DND-41 (cell line): ENCODE measurements around the gene DAGLA.

Experiments
- CTCF ChIP-seq: IDR thresholded peaks from 2 replicates; pipeline ENCODE4 v1.5.1; 2012; ENCODE audit warnings: borderline replicate concordance, low read length, moderate library complexity, mild to moderate bottlenecking; ENCODE audit not compliant: poor library complexity, severe bottlenecking; ENCODE audit errors: extremely low read depth
- EZH2 ChIP-seq: IDR thresholded peaks from 3 replicates; pipeline ENCODE4 v1.6.1; 2012; ENCODE audit warnings: borderline replicate concordance, low read depth, mild to moderate bottlenecking, moderate library complexity, low read length, inconsistent platforms; ENCODE audit not compliant: severe bottlenecking

- TF ChIP-seq CTCF (no peak), EZH2 (no peak)
These were observed 2.9 kb downstream of the DAGLA start for GRCh38 chr11:61682906-61683675.
